ENCODE measurements around the gene CBLC.
A peak's percentile ranks its signal among the peaks of the same experiment; 100 is the strongest.

Gene CBLC

GRCh38 chr19:44788971-44789370 is 11.3 kb downstream of the CBLC start:
- H3K4me1 ChIP-seq (ENCODE audit: control insufficient read depth in 2 of 2, insufficient read depth in 1 of 2, low read depth in 1 of 2, low read length in 2 of 2) = peaks cover 0 to 6% of the 10 kb centered on the region in 2 donors
- no peak overlapping the region for H2BK15ac ChIP-seq (ENCODE audit: low read length)
- H2BK120ac ChIP-seq (ENCODE audit: low read depth, low read length) = peak overlapping the region; percentile 61
- DNase-seq (ENCODE audit: low spot score) = no peak
- H3K9me3 ChIP-seq (replicated peaks in 1 of 2; ENCODE audit: control insufficient read depth in 2 of 2, insufficient read depth in 1 of 2, low read depth in 1 of 2, low read length in 2 of 2) = no peaks in the 10 kb centered on the region
- no peak overlapping the region for H3K23ac ChIP-seq (ENCODE audit: low read depth, low read length, poor library complexity)
- no peaks in the 10 kb centered on the region for H3K36me3 ChIP-seq (replicated peaks in 1 of 2; ENCODE audit: control insufficient read depth in 2 of 2, insufficient read depth in 2 of 2, low read length in 2 of 2)
- H3K4ac ChIP-seq (ENCODE audit: low read length) = no peak overlapping the region
- H4K8ac ChIP-seq (ENCODE audit: low read depth, low read length) = no peak overlapping the region
- no peak overlapping the region for H4K91ac ChIP-seq (ENCODE audit: low read depth, low read length, poor library complexity)
- no peaks in the 10 kb centered on the region for H3K27me3 ChIP-seq (ENCODE audit: control insufficient read depth in 3 of 3, insufficient read depth in 3 of 3, low read depth in 1 of 3, low read length in 3 of 3)
- no peaks in the 10 kb centered on the region for H3K79me1 ChIP-seq (ENCODE audit: low read depth, low read length)
- no peak overlapping the region for H3K4me3 ChIP-seq (ENCODE audit: low read length in 2 of 2)
- peak overlapping the region; percentile 28 for H3K18ac ChIP-seq (ENCODE audit: low read length)
- no peak overlapping the region for H2AFZ ChIP-seq (ENCODE audit: low read length)
- no peak overlapping the region for H3K4me2 ChIP-seq (ENCODE audit: insufficient read depth, low read length, poor library complexity, severe bottlenecking)
- peak overlapping the region; percentile 21 for H3K9ac ChIP-seq (ENCODE audit: low read depth, low read length, poor library complexity)
- no peak overlapping the region for H2BK12ac ChIP-seq (ENCODE audit: low read length)
- no peak overlapping the region for H2AK5ac ChIP-seq (ENCODE audit: low read depth, low read length)
- peak overlapping the region; percentile 21 for H3K14ac ChIP-seq (ENCODE audit: low read length)
- no peak overlapping the region for H3K27ac ChIP-seq (replicated peaks; ENCODE audit: low read length)
- no CpG with 5 or more reads among the region's 6 CpGs for WGBS, 2 donors (ENCODE audit: extremely low coverage in 2 of 2, insufficient read length in 2 of 2, insufficient replicate concordance in 1 of 2)
- no peak overlapping the region for H2BK5ac ChIP-seq (ENCODE audit: low read length)

- H3K27me3 ChIP-seq (ENCODE audit: control insufficient read depth in 3 of 3, insufficient read depth in 3 of 3, low read depth in 1 of 3, low read length in 3 of 3) = no peaks in the 10 kb centered on the region
Measured at GRCh38 chr19:44789943-44790483, 12.3 kb downstream of the CBLC start.

DNA sequence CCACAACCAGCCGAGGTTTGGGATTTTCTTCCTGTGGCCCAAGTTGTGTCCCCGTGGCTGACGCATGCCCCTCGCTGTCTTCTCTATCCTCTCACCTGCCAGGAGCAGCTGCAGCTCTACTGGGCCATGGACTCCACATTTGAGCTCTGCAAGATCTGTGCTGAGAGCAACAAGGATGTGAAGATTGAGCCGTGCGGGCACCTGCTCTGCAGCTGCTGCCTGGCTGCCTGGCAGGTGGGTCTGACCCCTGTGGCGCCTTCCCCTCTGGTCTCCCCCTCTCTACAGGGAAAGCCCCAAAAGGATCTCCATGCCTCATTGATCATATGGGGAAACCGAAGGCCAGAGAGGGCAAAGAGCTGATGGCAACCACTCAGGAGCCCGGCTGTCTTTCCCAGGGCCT is 14.6 kb downstream of the CBLC start:
- no peaks in the 10 kb centered on the region for H3K79me1 ChIP-seq (ENCODE audit: low read depth, low read length)
- peaks cover 3 to 17% of the 10 kb centered on the region in 2 donors for H3K4me1 ChIP-seq (ENCODE audit: control insufficient read depth in 2 of 2, insufficient read depth in 1 of 2, low read depth in 1 of 2, low read length in 2 of 2)
- H3K36me3 ChIP-seq (replicated peaks in 1 of 2; ENCODE audit: control insufficient read depth in 2 of 2, insufficient read depth in 2 of 2, low read length in 2 of 2) = no peaks in the 10 kb centered on the region
- no peak overlapping the region for H3K18ac ChIP-seq (ENCODE audit: low read length)
- no peak overlapping the region for H3K27ac ChIP-seq (replicated peaks; ENCODE audit: low read length)
- no peak overlapping the region for H2AK5ac ChIP-seq (ENCODE audit: low read depth, low read length)
- H2BK120ac ChIP-seq (ENCODE audit: low read depth, low read length) = no peak overlapping the region
- no peak overlapping the region for H3K14ac ChIP-seq (ENCODE audit: low read length)
- no peak overlapping the region for H3K4me2 ChIP-seq (ENCODE audit: insufficient read depth, low read length, poor library complexity, severe bottlenecking)
- no peak overlapping the region for H3K4me3 ChIP-seq (ENCODE audit: low read length in 2 of 2)
- H2BK5ac ChIP-seq (ENCODE audit: low read length) = no peak overlapping the region
- no CpG with 5 or more reads among the region's 9 CpGs for WGBS, 2 donors (ENCODE audit: extremely low coverage in 2 of 2, insufficient read length in 2 of 2, insufficient replicate concordance in 1 of 2)
- H3K4ac ChIP-seq (ENCODE audit: low read length) = no peak overlapping the region
- H4K91ac ChIP-seq (ENCODE audit: low read depth, low read length, poor library complexity) = no peak overlapping the region
- H3K9ac ChIP-seq (ENCODE audit: low read depth, low read length, poor library complexity) = no peak overlapping the region
- peak overlapping the region; percentile 24 for H2AFZ ChIP-seq (ENCODE audit: low read length)
- no peak for DNase-seq (ENCODE audit: low spot score)
- no peaks in the 10 kb centered on the region for H3K27me3 ChIP-seq (ENCODE audit: control insufficient read depth in 3 of 3, insufficient read depth in 3 of 3, low read depth in 1 of 3, low read length in 3 of 3)
- no peak overlapping the region for H3K23ac ChIP-seq (ENCODE audit: low read depth, low read length, poor library complexity)
- no peak overlapping the region for H2BK12ac ChIP-seq (ENCODE audit: low read length)
- no peaks in the 10 kb centered on the region for H3K9me3 ChIP-seq (replicated peaks in 1 of 2; ENCODE audit: control insufficient read depth in 2 of 2, insufficient read depth in 1 of 2, low read depth in 1 of 2, low read length in 2 of 2)
- H2BK15ac ChIP-seq (ENCODE audit: low read length) = no peak overlapping the region
- H4K8ac ChIP-seq (ENCODE audit: low read depth, low read length) = no peak overlapping the region

More at GRCh38 chr19:44789943-44790483, 12.3 kb downstream of the CBLC start:
- Histone ChIP-seq H3K4me3 (ENCODE audit: low read length in 2 of 2) (no peak overlapping the region), H3K4me1 (ENCODE audit: control insufficient read depth in 2 of 2, insufficient read depth in 1 of 2, low read depth in 1 of 2, low read length in 2 of 2) (peaks cover 0 to 6% of the 10 kb centered on the region in 2 donors), H3K14ac (ENCODE audit: low read length) (no peak overlapping the region), H3K27ac (replicated peaks; ENCODE audit: low read length) (no peak overlapping the region), H2AK5ac (ENCODE audit: low read depth, low read length) (no peak overlapping the region), H2BK120ac (ENCODE audit: low read depth, low read length) (no peak overlapping the region), H2BK15ac (ENCODE audit: low read length) (no peak overlapping the region), H3K79me1 (ENCODE audit: low read depth, low read length) (no peaks in the 10 kb centered on the region), H3K36me3 (replicated peaks in 1 of 2; ENCODE audit: control insufficient read depth in 2 of 2, insufficient read depth in 2 of 2, low read length in 2 of 2) (no peaks in the 10 kb centered on the region), H4K91ac (ENCODE audit: low read depth, low read length, poor library complexity) (no peak overlapping the region), H3K23ac (ENCODE audit: low read depth, low read length, poor library complexity) (no peak overlapping the region), H2BK5ac (ENCODE audit: low read length) (no peak overlapping the region), H3K4me2 (ENCODE audit: insufficient read depth, low read length, poor library complexity, severe bottlenecking) (no peak overlapping the region), H3K18ac (ENCODE audit: low read length) (no peak overlapping the region), H3K4ac (ENCODE audit: low read length) (no peak overlapping the region), H3K9me3 (replicated peaks in 1 of 2; ENCODE audit: control insufficient read depth in 2 of 2, insufficient read depth in 1 of 2, low read depth in 1 of 2, low read length in 2 of 2) (no peaks in the 10 kb centered on the region), H2AFZ (ENCODE audit: low read length) (no peak overlapping the region), H3K9ac (ENCODE audit: low read depth, low read length, poor library complexity) (no peak overlapping the region), H4K8ac (ENCODE audit: low read depth, low read length) (no peak overlapping the region), H2BK12ac (ENCODE audit: low read length) (no peak overlapping the region)
- DNase-seq (ENCODE audit: low spot score) = no peak
- no CpG with 5 or more reads among the region's 13 CpGs for WGBS, 2 donors (ENCODE audit: extremely low coverage in 2 of 2, insufficient read length in 2 of 2, insufficient replicate concordance in 1 of 2)

- no peak overlapping the region for H3K14ac ChIP-seq (ENCODE audit: low read length)
- no peak overlapping the region for H3K4me3 ChIP-seq (ENCODE audit: low read length in 2 of 2)
- no CpG with 5 or more reads among the region's 4 CpGs for WGBS, 2 donors (ENCODE audit: extremely low coverage in 2 of 2, insufficient read length in 2 of 2, insufficient replicate concordance in 1 of 2)
- H3K4me1 ChIP-seq (ENCODE audit: control insufficient read depth in 2 of 2, insufficient read depth in 1 of 2, low read depth in 1 of 2, low read length in 2 of 2) = peaks cover 3 to 18% of the 10 kb centered on the region in 2 donors
- H3K4ac ChIP-seq (ENCODE audit: low read length) = no peak overlapping the region
- H3K23ac ChIP-seq (ENCODE audit: low read depth, low read length, poor library complexity) = no peak overlapping the region
- no peak for DNase-seq (ENCODE audit: low spot score)
- H2BK15ac ChIP-seq (ENCODE audit: low read length) = no peak overlapping the region
- no peaks in the 10 kb centered on the region for H3K27me3 ChIP-seq (ENCODE audit: control insufficient read depth in 3 of 3, insufficient read depth in 3 of 3, low read depth in 1 of 3, low read length in 3 of 3)
- no peaks in the 10 kb centered on the region for H3K9me3 ChIP-seq (replicated peaks in 1 of 2; ENCODE audit: control insufficient read depth in 2 of 2, insufficient read depth in 1 of 2, low read depth in 1 of 2, low read length in 2 of 2)
- H3K4me2 ChIP-seq (ENCODE audit: insufficient read depth, low read length, poor library complexity, severe bottlenecking) = no peak overlapping the region
- H3K27ac ChIP-seq (replicated peaks; ENCODE audit: low read length) = no peak overlapping the region
- H2BK12ac ChIP-seq (ENCODE audit: low read length) = no peak overlapping the region
- H4K91ac ChIP-seq (ENCODE audit: low read depth, low read length, poor library complexity) = no peak overlapping the region
- H2BK5ac ChIP-seq (ENCODE audit: low read length) = no peak overlapping the region
- H3K36me3 ChIP-seq (replicated peaks in 1 of 2; ENCODE audit: control insufficient read depth in 2 of 2, insufficient read depth in 2 of 2, low read length in 2 of 2) = no peaks in the 10 kb centered on the region
- no peak overlapping the region for H4K8ac ChIP-seq (ENCODE audit: low read depth, low read length)
- H3K79me1 ChIP-seq (ENCODE audit: low read depth, low read length) = peaks cover 1% of the 10 kb centered on the region
- no peak overlapping the region for H2BK120ac ChIP-seq (ENCODE audit: low read depth, low read length)
- no peak overlapping the region for H3K9ac ChIP-seq (ENCODE audit: low read depth, low read length, poor library complexity)
- H2AFZ ChIP-seq (ENCODE audit: low read length) = no peak overlapping the region
- no peak overlapping the region for H2AK5ac ChIP-seq (ENCODE audit: low read depth, low read length)
- no peak overlapping the region for H3K18ac ChIP-seq (ENCODE audit: low read length)
Measured at GRCh38 chr19:44794610-44795009, 16.9 kb downstream of the CBLC start.
